Caco-2 (cell line): ENCODE measurements around the gene FAM174C. TPM values are rescaled to one million over a fixed set of nuclear protein-coding genes. Genes with fewer than 3 reads are reported as not detected.

Experiments used
- BruUV-seq: library from RNA; stranded (reverse); fragments of 400-500 nt; replicated peaks from 2 replicates; lab custom pipeline; 2021; lab: Mats Ljungman, UMichigan
- CTCF ChIA-PET: fragments of 300-600 bp; sonication (Branson Sonifier 250); formaldehyde crosslinking; loops from one replicate; lab custom pipeline; 2022; ENCODE audit warnings: antibody characterized with exemption; lab: Charles Lee
- POLR2A ChIA-PET: fragments of 300-600 bp; sonication (Branson Sonifier 250); formaldehyde crosslinking; loops from one replicate; lab custom pipeline; 2022; ENCODE audit warnings: antibody characterized with exemption; lab: Charles Lee
- DNase-seq, 2 experiments: peaks; one replicate each; pipeline versions ENCODE4 v3.0.0 to v3.0.0-alpha.2; 2020 to 2022
- H3K27me3 ChIP-seq: replicated peaks from 2 replicates; pipeline ENCODE4 v1.6.0; 2011; ENCODE audit warnings: low read length; ENCODE audit not compliant: control insufficient read depth, insufficient read depth
- H3K36me3 ChIP-seq: 2 replicates; pipeline ENCODE4 v1.5.1; 2011; ENCODE audit warnings: low read length; ENCODE audit not compliant: control insufficient read depth, insufficient read depth
- H3K4me1 ChIP-seq: fragments of 250-450 bp; sonication (Bioruptor Pico); 2 replicates; pipeline ENCODE4 v1.5.1; 2020; ENCODE audit warnings: mild to moderate bottlenecking
- H3K4me3 ChIP-seq: 2 replicates; pipeline ENCODE4 v1.5.1; 2011; ENCODE audit warnings: low read depth, mild to moderate bottlenecking, control low read depth, low read length
- H3K9me3 ChIP-seq: fragments of 250-450 bp; sonication (Bioruptor Pico); 2 replicates; pipeline ENCODE4 v1.5.1; 2020; ENCODE audit warnings: mild to moderate bottlenecking, moderate library complexity
- H3K27ac Mint-ChIP-seq: one replicate; pipeline ENCODE4 v1.8.0; 2022; ENCODE audit warnings: mixed read lengths; ENCODE audit not compliant: unreplicated experiment
- H3K27me3 Mint-ChIP-seq: one replicate; pipeline ENCODE4 v1.8.0; 2022; ENCODE audit warnings: mixed read lengths; ENCODE audit not compliant: insufficient read depth, unreplicated experiment
- H3K36me3 Mint-ChIP-seq: one replicate; pipeline ENCODE4 v1.8.0; 2022; ENCODE audit warnings: mild to moderate bottlenecking, mixed read lengths; ENCODE audit not compliant: insufficient read depth, unreplicated experiment
- H3K4me1 Mint-ChIP-seq: one replicate; pipeline ENCODE4 v1.8.0; 2022; ENCODE audit warnings: low read depth, mixed read lengths; ENCODE audit not compliant: unreplicated experiment
- H3K4me3 Mint-ChIP-seq: one replicate; pipeline ENCODE4 v1.8.0; 2022; ENCODE audit warnings: mild to moderate bottlenecking, moderate library complexity, mixed read lengths; ENCODE audit not compliant: unreplicated experiment
- H3K9me3 Mint-ChIP-seq: one replicate; pipeline ENCODE4 v1.8.0; 2022; ENCODE audit warnings: mixed read lengths; ENCODE audit not compliant: unreplicated experiment
- intact Hi-C: fragments of 100-400 bp; cut with micrococcal nuclease; formaldehyde crosslinking; loops from one replicate; pipeline ENCODE4 v1.10.0; 2022; ENCODE audit not compliant: unreplicated experiment
- total RNA-seq: library from RNA; stranded (reverse); gene quantifications from 2 replicates; pipeline ENCODE4 v1.2.3, GENCODE V29; 2022
- TF ChIP-seq, protein P1 (sequence below), 2 experiments: fragments of 200-600 bp in 1 of 2; IDR thresholded peaks; 1 replicate in 1 of 2; 2 replicates in 1 of 2; pipeline versions ENCODE4 v1.5.1 to v1.8.0; 2011 to 2022; ENCODE audit warnings: antibody characterized with exemption in 1 of 2, control low read depth in 1 of 2, inconsistent platforms in 1 of 2, low read depth in 1 of 2, low read length in 1 of 2, mild to moderate bottlenecking in 1 of 2, moderate library complexity in 1 of 2; ENCODE audit not compliant: insufficient read depth in 1 of 2, severe bottlenecking in 1 of 2, unreplicated experiment in 1 of 2

Gene FAM174C
- total RNA-seq, 1 experiment from 2014 or later: 51.0 TPM

DNA sequence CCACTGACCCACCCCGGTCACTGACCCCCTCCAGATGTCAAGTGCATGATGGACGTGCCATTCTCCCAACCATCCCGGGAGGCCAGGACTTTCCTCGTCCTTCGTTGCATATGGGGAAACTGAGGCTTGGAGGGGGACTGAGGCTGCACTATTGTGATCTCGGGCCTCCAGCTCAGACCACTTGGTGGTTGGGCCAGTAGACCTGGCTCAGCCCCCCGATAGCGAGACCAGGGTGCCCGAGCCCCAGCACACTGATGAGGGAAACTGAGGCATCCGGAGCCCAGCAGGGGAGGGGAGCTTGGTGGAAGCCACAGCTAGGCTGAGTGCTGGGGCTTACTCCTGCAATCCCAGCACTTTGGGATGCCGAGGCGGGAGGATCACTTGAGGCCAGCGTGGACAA lies 20.7 kb downstream of the FAM174C start:
- Histone ChIP-seq H3K36me3 (no peaks in the 10 kb centered on the region), H3K4me1 (peaks cover 13% of the 10 kb centered on the region), H3K4me3 (no peak overlapping the region), H3K9me3 (no peaks in the 10 kb centered on the region), H3K27me3 (no peaks in the 10 kb centered on the region)
- DNase-seq: no peak
- no TSS peak for BruUV-seq
- no peak overlapping the region for H3K4me3 Mint-ChIP-seq
- TF ChIP-seq, protein P1, sequence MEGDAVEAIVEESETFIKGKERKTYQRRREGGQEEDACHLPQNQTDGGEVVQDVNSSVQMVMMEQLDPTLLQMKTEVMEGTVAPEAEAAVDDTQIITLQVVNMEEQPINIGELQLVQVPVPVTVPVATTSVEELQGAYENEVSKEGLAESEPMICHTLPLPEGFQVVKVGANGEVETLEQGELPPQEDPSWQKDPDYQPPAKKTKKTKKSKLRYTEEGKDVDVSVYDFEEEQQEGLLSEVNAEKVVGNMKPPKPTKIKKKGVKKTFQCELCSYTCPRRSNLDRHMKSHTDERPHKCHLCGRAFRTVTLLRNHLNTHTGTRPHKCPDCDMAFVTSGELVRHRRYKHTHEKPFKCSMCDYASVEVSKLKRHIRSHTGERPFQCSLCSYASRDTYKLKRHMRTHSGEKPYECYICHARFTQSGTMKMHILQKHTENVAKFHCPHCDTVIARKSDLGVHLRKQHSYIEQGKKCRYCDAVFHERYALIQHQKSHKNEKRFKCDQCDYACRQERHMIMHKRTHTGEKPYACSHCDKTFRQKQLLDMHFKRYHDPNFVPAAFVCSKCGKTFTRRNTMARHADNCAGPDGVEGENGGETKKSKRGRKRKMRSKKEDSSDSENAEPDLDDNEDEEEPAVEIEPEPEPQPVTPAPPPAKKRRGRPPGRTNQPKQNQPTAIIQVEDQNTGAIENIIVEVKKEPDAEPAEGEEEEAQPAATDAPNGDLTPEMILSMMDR (IDR thresholded peaks at IDR 0.05; ENCODE audit: insufficient read depth in 1 of 2, low read depth in 1 of 2, low read length in 1 of 2, severe bottlenecking in 1 of 2, unreplicated experiment in 1 of 2): no peak
- intact Hi-C loops: loop anchor here (10.0 kb wide), 1 partner anchor 1249 kb away; no protein-coding TSS in a partner anchor
- ChIA-PET CTCF (no interaction called here), POLR2A (no interaction called here)
- H3K36me3 Mint-ChIP-seq: peaks cover 6% of the 10 kb centered on the region
- H3K27ac Mint-ChIP-seq: no peak overlapping the region
- H3K27me3 Mint-ChIP-seq: no peaks in the 10 kb centered on the region
- no peaks in the 10 kb centered on the region for H3K4me1 Mint-ChIP-seq
- no peaks in the 10 kb centered on the region for H3K9me3 Mint-ChIP-seq

DNA sequence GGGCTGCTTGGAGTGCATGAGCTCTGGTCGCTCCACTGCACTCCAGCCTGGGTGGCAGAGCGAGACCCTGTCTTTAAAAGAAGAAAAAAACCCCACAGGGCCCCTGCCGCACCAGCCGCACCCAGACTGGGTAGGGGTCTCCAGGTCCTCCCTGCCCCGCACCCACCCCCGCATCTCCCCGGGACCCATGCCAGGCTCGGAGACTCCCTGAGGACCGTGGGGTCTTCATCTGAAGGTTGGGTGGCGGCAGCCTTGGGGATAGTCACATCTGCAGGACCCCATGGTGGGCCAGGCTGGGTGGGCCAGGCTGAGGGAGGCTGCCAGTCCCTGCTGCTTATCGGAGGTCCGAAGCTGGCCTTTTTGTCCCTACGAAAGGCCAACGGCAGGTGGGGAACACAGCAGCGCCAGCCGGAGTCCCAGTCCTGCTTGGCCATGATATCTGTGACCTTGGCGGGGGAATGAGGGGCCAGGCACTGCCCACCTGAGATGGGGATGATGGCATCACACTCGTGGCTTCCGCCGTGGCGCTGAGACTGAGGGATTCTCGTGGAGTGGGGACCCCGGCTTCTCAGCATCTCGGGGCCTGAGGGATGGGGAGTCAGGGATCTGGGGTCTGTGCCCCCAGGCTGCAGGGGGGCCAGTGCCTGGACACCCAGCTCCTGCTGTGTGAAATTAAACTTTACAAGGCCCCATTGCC lies 21.4 kb downstream of the FAM174C start:
- no peak overlapping the region for H3K27ac Mint-ChIP-seq
- H3K4me1 Mint-ChIP-seq: no peaks in the 10 kb centered on the region
- H3K27me3 Mint-ChIP-seq: no peaks in the 10 kb centered on the region
- Histone ChIP-seq H3K27me3 (no peaks in the 10 kb centered on the region), H3K4me3 (no peak overlapping the region), H3K36me3 (no peaks in the 10 kb centered on the region), H3K4me1 (peaks cover 7% of the 10 kb centered on the region), H3K9me3 (no peaks in the 10 kb centered on the region)
- H3K4me3 Mint-ChIP-seq: no peak overlapping the region
- no TSS peak for BruUV-seq
- CTCF ChIA-PET: no interaction called here
- intact Hi-C loops: loop anchor here (10.0 kb wide), 1 partner anchor 1248 kb away; no protein-coding TSS in a partner anchor
- TF ChIP-seq, protein P1 (IDR thresholded peaks at IDR 0.05; ENCODE audit: insufficient read depth in 1 of 2, low read depth in 1 of 2, low read length in 1 of 2, severe bottlenecking in 1 of 2, unreplicated experiment in 1 of 2): no peak
- POLR2A ChIA-PET: no interaction called here
- no peak for DNase-seq
- no peaks in the 10 kb centered on the region for H3K9me3 Mint-ChIP-seq
- H3K36me3 Mint-ChIP-seq: peaks cover 6% of the 10 kb centered on the region

DNA sequence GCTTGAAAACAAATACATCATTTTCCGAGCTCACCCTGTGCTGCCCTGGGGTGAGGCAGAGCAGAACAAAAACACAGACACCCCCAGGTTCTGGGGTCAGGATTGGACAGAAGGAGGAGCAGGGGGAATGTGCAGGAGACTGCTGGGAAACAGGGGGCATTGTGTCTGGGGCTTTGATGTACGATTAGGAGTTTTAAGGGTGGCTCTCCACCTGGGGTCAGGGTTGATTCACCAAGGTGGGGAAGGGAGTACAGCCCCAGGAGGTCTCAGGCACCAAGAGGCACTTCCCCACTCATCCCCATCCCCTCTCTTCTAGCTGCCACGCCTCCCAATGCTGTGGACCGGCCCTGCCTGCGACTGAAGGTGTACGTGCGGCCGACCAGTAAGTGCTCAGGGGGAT lies 22.9 kb downstream of the FAM174C start:
- H3K27ac Mint-ChIP-seq: no peak overlapping the region
- CTCF ChIA-PET: no interaction called here

More for the DNA sequence above, 22.9 kb downstream of the FAM174C start:
- H3K27me3 ChIP-seq: no peaks in the 10 kb centered on the region
- no peaks in the 10 kb centered on the region for H3K9me3 ChIP-seq
- BruUV-seq: no TSS peak
- no peak overlapping the region for H3K4me3 ChIP-seq
- no peaks in the 10 kb centered on the region for H3K9me3 Mint-ChIP-seq
- DNase-seq: no peak
- POLR2A ChIA-PET: no interaction called here
- H3K4me3 Mint-ChIP-seq: no peak overlapping the region
- no peaks in the 10 kb centered on the region for H3K36me3 ChIP-seq
- peaks cover 6% of the 10 kb centered on the region for H3K36me3 Mint-ChIP-seq
- intact Hi-C loops: loop anchor here (10.0 kb wide), 1 partner anchor 1247 kb away; no protein-coding TSS in a partner anchor
- H3K27me3 Mint-ChIP-seq: no peaks in the 10 kb centered on the region
- H3K4me1 Mint-ChIP-seq: no peaks in the 10 kb centered on the region
- H3K4me1 ChIP-seq: no peaks in the 10 kb centered on the region
- TF ChIP-seq, protein P1 (IDR thresholded peaks at IDR 0.05; ENCODE audit: insufficient read depth in 1 of 2, low read depth in 1 of 2, low read length in 1 of 2, severe bottlenecking in 1 of 2, unreplicated experiment in 1 of 2): no peak
